GM10266 (cell line): ENCODE results near the gene ZDHHC1.
"Not testable (repeated sequence)": the region's sequence is repeated elsewhere in the genome, so short reads cannot be mapped to it uniquely, and the experiment has no call there.

Experiments
- DNase-seq: peaks from one replicate; pipeline ENCODE4 v3.0.0; 2012; ENCODE audit errors: extremely low spot score
- TF ChIP-seq, protein P1 (sequence below): IDR thresholded peaks from 2 replicates; pipeline ENCODE4 v1.5.1; 2012; ENCODE audit warnings: mild to moderate bottlenecking, low read depth; ENCODE audit not compliant: control insufficient read depth, insufficient read depth; ENCODE audit errors: missing control alignments

Gene ZDHHC1

DNA sequence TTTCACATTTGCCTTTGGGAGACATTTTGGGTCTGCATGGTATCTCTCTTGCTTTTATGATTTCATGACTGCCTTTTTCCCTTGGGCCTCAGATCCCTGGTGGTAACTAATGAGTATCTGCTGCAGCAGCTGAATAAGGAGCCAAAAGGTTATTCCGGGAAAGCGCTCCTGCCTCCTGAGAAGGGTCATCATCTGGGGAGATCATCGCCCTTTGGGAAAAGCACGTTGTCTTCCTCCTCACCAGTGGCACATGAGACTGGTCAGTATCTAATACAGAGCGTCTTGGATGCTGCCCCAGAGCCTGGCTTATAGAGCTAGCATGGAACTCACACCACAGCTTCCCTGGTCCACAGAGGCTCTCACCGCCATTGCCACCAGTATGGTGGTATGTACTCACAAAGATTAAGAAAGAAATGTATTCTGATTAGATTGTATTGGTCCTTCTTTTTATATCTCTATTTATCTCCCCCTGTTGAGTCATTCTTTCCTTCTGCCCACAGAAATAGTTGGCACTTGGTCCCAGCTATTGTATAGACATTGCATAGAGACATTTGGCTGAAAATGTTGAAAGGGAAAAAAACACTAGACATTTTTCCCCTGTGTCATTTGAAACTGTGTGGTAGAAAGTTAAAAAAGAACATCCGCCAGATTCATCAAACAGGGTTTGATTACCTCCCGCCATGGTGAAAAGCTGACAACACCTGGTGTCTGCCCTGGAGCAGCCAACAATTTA, 31.3 kb downstream of the ZDHHC1 start:
- no peak for DNase-seq
- TF ChIP-seq, protein P1, sequence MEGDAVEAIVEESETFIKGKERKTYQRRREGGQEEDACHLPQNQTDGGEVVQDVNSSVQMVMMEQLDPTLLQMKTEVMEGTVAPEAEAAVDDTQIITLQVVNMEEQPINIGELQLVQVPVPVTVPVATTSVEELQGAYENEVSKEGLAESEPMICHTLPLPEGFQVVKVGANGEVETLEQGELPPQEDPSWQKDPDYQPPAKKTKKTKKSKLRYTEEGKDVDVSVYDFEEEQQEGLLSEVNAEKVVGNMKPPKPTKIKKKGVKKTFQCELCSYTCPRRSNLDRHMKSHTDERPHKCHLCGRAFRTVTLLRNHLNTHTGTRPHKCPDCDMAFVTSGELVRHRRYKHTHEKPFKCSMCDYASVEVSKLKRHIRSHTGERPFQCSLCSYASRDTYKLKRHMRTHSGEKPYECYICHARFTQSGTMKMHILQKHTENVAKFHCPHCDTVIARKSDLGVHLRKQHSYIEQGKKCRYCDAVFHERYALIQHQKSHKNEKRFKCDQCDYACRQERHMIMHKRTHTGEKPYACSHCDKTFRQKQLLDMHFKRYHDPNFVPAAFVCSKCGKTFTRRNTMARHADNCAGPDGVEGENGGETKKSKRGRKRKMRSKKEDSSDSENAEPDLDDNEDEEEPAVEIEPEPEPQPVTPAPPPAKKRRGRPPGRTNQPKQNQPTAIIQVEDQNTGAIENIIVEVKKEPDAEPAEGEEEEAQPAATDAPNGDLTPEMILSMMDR = no peak

DNA sequence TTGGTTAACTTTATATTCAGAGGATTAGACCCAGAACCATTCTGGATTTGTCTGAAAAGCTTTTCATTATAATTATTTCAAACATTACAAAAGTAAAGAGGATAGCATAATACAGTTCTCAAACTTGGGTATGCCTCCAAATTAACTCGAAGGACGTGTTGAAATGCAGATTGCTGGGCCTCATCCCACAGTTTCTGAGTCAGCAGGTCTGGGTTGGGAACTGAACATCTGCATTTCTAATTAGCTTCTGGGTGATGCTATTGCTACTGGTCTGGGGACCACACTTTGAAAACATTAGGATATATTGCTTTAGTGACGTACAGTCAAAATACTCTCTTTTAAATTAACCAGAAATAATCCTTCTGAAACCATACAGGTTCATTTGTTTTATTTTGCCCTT, 33.0 kb downstream of the ZDHHC1 start:
- TF ChIP-seq, protein P1 = no peak
- DNase-seq = no peak

DNA sequence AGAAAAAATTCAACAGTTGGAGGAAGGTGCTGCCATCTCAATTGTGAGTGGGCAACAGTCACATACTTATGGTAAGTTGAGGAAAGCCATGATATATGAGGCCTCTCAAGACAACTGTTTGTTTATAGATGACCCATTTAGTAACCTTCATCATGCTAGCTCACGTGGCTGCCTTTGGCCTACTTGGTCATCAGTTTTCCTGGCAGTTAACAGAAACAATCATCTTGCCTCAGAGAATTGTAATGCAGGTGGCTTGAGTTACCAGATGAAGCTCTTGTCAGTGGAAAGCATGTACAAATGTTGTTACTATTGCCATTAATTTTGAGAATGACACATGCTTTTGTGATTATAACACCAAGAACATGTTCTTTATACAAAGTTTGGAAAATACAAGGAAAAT, 37.6 kb downstream of the ZDHHC1 start:
- TF ChIP-seq, protein P1 = no peak
- no peak for DNase-seq

DNA sequence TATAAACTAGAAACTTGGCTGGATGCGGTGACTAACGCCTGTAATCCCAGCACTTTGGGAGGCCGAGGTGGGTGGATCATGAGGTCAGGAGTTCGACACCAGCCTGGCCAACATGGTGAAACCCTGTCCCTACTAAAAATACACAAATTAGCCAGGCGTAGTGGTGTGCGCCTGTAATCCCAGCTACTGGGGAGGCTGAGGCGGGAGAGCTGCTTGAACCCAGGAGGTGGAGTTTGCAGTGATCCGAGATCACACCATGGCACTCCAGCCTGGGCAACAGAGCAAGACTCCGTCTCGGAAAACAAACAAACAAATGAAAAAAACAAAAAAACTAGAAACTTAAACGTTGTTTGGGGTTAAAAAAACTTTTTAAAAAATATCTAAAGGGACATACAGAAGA, 40.3 kb downstream of the ZDHHC1 start:
- DNase-seq = not testable (repeated sequence)

DNA sequence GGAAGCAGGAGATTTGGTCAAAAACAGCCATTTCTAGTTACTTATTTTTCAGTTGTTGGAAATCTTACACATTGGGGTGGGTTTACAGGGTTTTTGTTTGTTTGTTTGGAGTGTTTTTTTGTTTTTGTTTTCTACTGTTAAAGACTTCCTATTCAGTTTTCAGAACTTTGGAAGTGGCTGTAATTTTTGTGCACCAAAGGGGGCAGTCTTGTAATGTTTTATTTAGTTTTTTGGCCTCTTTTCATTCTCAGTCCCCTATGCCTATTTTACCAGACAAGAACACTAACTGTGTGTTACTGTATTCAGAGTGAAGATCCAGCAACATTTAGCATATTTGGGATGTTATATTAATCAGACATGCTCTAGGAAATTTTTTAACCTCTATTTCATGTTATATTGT, 43.6 kb downstream of the ZDHHC1 start:
- DNase-seq = no peak
- TF ChIP-seq, protein P1 = peak; percentile 21

DNA sequence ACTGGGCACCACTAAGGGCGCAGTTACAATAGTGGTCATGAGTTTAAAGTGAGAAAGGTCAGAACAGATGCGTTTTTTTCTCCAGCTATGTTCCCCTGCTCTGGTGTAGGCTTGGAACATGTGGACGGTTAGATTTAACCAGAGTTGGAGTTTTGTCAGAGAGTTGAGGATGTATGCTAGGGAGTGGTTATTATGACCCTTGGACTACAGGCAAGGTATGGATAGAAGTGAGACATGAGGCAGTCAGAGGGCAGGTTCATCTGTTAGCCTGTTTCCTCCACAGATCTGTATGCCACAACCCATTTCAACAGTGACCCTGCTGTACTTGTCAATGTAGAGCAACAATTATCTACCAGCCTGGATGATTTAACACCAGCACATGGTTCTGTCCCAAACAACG, 45.6 kb downstream of the ZDHHC1 start:
- TF ChIP-seq, protein P1 = no peak
- no peak for DNase-seq

DNA sequence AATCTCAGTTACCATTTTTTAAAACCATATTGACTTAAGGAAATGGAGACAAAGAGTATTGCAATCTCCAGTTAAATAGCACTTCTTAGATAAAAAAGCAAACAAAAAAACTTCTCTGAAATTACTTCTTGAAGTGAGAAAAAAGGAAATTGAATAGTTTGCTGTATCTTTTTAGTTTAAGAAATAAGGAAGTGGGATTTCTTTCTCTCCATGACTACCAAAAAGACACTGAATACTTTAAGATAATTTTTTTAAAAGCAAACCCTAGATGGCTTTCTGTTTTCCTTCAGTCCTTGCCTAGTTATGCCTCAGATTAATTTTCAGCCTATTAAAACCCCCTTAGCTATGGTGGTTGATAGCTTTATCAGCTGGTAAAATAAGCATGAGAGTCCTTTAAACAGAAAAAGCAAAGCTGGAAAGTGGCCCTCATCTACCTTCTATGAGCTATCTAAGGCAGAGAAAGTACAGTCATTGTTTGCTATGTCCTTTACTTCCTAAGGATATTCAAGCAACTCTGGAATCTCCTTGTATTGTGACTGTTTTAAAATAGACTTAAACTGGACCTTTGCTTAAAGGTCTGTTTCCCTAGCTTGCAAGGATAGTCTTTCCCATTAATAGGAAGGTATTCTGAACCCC, 51.6 kb downstream of the ZDHHC1 start:
- DNase-seq = no peak
- TF ChIP-seq, protein P1 = no peak
